CD4-positive, alpha-beta T cell treated with Interleukin-6 for 4 hours (primary cell): ENCODE results near the gene SPATS2.
"Not testable (repeated sequence)": the region's sequence is repeated elsewhere in the genome, so short reads cannot be mapped to it uniquely, and the experiment has no call there.

ENCODE experiments used
- DNase-seq: peaks from one replicate; pipeline ENCODE4 v3.0.0-alpha.2; 2020; ENCODE audit warnings: mixed read lengths

The SPATS2 gene

DNA sequence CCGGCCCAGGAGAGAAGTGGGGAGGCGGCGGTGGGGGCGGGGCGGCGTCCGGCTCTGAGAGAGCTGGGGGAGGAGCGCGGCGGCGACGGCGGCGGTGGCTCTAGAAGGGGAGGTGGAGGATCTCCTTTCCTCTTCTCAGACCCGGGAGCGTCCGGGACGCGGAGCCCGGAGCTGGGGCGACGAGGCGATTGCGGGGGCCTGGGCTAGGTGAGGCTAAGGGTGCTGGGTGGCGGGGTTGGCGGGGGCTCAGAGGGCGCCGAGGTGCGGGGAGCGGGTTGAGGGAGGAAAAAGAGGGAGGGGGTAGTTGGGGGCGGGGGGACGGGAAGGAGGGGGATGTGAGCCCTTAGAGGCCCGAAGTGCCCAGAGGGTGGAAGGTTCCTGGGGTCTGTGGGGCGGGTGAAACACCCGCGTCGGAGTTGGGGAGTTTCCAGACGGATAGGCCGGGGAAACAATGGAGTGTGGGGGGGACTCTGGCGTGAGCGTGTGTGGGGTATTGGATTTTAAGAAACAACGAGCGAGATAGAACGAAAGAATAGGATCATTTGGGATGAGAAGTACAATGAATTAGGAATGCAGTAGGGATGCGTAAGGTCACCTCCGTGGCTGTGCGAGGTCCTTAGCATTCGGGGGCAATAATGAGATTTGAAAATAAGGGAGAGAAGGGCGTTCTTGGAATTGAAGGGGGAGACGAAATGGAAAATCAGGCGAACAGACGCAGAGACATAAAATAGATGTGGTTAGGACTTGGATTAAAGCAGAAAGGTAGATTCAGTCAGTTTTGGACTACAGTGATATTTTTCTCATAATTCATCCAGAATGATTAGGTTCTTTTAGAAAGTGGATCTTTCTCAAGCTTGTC lies at the start of gene SPATS2:
TSS of gene SPATS2 (plus strand) at position 82 of the 859 bp plus-strand sequence. CDS start 93,551 bp downstream, outside the sequence.
- DNase-seq, result no peak

DNA sequence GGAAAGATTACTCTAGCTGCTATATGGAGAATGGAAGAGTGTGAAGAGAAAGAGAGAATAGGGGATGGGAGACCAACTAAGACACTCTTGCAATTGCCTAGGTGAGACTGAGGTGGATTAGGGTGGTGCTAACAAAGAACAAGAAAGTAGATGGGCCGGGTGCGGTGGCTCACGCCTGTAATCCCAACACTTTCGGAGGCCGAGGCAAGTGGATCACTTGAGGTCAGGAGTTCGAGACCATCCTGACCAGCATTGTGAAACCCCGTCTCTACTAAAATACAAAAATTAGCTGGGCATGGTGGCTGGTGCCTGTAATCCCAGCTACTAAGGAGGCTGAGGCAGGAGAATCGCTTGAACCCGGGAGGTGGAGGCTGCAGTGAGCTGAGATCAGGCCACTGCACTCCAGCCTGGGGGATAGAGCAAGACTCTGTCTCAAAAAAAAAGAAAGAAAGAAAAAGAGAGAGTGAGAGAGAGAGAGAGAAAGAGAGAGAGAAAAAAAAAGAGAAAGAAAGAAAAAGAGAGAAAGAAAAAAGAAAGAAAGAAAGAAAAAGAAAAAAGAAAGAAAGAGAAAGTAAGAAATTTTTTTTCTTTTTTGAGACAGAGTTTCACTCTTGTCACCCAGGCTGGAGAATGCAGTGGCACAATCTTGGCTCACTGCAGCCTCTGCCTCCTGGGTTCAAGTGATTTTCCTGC lies 46.7 kb upstream of the SPATS2 start:
- DNase-seq, result not testable (repeated sequence)

DNA sequence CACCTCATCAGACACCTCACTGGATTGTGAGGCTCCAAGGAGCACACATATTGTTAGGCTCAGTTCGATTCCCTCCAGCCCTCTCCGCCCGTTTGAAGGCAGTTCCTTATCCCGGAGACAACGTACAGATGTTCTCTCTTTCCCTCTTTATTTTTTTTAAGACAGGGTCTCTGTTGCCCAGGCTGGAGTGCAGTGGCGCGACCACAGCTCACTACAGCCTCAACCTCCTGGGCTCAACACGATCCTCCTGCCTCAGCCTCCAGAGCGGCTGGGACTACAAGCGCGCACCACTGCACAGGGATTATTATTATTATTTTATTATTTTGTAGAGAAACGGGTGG lies 44.9 kb upstream of the SPATS2 start:
- DNase-seq, result no peak

DNA sequence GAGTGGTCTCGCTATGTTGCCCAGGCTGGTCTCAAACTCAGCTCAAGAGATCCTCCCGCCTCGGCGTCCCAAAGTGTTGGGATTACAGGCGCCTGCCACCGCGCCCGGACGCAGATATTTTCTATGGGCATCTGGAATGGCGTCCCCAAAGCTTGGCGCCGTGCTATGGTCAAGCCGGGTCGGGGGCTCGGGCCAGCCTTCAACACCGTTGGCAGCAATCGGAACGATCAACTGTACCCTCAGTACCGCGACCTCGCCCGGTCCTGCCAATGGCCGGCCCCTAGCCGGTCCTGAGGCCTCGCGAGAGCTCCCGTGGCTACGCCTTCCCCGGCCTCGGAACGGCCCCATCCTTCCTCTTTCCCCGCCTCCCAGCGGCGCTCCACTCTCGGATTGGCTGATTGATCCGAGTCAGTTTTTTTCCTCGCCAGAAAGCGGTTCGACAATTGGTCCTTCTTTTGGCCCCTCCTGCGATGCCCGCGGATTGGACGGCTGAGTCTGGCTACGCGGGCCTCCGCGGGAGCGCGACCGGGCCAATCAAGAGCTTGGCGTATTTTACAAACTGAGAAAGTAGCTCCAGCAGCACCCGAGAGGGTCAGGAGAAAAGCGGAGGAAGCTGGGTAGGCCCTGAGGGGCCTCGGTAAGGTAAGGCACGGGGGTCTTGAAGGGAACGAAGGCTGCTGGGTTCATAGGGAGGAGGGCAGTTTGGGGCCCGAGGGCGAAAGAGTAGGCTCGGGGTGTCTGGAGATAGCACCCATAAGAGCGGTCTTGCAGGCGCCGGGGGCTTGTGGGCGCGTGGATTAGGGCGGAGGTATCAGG lies 44.3 kb upstream of the SPATS2 start, which contains the start of gene TROAP:
TSS of gene TROAP (plus strand) at position 548 of the 816 bp plus-strand sequence. CDS start 354 bp downstream, outside the sequence.
- DNase-seq, result peak; percentile 96

DNA sequence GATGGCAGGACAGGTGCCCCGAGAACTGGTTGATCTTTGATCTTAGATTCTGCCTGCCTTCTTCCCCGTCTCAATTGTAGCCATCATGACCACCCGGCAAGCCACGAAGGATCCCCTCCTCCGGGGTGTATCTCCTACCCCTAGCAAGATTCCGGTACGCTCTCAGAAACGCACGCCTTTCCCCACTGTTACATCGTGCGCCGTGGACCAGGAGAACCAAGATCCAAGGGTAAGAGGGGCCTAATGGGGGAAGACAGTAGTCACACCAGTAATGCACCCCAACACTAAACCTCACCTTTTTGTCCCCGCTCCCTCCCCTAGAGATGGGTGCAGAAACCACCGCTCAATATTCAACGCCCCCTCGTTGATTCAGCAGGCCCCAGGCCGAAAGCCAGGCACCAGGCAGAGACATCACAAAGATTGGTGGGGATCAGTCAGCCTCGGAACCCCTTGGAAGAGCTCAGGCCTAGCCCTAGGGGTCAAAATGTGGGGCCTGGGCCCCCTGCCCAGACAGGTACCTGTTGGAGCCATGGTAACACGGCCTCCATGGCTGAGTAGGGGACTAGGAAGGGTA lies 43.7 kb upstream of the SPATS2 start:
- DNase-seq, result no peak

DNA sequence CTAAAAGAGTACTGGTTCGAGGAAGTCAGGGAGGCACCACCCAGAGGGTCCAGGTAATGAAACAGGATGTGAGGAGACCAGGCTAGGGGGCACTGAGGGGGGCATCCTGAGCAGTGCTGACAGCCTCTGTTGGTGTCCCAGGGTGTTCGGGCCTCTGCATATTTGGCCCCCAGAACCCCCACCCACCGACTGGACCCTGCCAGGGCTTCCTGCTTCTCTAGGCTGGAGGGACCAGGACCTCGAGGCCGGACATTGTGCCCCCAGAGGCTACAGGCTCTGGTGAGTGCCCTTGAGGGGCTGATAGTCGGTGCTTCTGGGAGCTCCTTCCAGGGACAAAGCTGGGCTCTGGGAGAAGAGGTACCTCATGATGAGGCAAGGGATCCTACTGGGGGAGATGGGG lies 41.7 kb upstream of the SPATS2 start:
- DNase-seq, result no peak

DNA sequence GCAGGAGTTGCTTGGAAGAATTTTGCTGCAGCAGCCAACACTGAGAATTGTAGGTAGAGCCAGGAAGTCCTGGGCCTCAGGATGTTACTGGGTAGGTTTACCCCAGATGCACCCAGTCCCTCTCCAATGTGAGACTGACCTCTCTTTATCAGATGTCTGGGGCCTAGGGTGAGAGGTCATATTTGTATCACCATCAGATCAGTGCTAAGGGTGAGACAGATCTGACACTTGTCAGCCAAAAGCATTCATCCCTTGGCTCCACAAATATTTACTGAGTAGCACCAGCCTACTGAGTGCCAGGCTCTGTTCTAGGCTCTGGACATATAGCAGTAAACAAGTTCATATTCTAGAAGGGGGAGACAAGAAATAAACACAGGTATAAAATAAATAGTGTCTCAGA lies 39.9 kb upstream of the SPATS2 start:
- no peak for DNase-seq

DNA sequence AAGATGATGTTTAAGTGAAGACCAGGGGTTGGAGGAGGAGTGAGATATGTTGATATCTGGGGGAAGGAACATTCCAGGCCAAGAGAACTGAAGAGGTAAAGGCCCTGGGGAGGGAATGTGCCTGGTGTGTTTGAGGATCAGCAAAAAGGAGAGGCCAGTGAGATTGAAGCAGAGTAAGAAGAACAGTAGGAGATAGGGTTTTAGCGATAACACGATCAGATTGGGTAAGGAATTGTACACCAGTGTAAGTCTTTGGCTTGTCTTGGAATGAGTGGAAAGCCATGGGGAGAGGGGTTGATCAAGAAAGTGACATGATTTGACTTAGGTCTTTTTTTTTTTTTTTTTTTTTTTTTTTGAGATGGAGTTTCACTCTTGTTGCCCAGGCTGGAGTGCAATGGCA lies 39.4 kb upstream of the SPATS2 start:
- DNase-seq, result no peak

DNA sequence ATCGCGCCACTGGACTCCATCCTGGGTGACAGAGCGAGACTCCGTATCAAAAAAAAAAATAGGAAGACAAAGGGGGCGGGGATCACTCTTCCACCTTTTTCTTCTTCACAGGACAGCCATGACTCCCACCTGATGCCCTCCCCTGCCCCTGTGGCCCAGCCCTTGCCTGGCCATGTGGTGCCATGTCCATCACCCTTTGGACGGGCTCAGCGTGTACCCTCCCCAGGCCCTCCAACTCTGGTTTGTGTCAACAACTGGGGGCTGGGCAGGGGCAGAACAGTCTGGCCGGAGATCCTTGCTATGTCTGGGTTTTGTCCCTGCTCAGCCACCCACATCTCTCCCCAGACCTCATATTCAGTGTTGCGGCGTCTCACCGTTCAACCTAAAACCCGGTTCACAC lies 38.4 kb upstream of the SPATS2 start:
- no peak for DNase-seq

DNA sequence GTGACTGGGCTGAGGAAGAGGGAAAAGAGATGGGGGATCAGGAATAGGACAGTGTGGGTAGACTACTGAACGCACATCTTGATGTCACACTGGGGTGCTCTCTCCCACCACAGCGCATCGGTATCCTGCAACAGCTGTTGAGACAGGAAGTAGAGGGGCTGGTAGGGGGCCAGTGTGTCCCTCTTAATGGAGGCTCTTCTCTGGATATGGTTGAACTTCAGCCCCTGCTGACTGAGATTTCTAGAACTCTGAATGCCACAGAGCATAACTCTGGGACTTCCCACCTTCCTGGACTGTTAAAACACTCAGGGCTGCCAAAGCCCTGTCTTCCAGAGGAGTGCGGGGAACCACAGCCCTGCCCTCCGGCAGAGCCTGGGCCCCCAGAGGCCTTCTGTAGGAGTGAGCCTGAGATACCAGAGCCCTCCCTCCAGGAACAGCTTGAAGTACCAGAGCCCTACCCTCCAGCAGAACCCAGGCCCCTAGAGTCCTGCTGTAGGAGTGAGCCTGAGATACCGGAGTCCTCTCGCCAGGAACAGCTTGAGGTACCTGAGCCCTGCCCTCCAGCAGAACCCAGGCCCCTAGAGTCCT lies 37.1 kb upstream of the SPATS2 start:
- no peak for DNase-seq

DNA sequence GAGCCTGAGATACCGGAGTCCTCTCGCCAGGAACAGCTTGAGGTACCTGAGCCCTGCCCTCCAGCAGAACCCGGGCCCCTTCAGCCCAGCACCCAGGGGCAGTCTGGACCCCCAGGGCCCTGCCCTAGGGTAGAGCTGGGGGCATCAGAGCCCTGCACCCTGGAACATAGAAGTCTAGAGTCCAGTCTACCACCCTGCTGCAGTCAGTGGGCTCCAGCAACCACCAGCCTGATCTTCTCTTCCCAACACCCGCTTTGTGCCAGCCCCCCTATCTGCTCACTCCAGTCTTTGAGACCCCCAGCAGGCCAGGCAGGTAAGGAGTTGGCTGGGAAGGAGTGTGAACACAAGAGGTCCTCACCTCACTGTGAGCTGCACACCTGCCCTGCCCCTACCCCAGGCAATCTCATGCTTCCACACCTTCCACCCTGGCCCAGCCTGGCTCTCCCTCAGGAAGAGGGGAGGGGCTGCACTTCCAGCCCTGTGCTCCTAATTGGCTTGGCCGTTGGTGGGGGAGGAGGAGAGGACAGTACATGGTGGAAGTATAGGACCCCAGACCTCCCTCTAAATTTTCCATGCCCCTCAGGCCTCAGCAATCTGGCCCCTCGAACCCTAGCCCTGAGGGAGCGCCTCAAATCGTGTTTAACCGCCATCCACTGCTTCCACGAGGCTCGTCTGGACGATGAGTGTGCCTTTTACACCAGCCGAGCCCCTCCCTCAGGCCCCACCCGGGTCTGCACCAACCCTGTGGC lies 36.5 kb upstream of the SPATS2 start:
- no peak for DNase-seq

DNA sequence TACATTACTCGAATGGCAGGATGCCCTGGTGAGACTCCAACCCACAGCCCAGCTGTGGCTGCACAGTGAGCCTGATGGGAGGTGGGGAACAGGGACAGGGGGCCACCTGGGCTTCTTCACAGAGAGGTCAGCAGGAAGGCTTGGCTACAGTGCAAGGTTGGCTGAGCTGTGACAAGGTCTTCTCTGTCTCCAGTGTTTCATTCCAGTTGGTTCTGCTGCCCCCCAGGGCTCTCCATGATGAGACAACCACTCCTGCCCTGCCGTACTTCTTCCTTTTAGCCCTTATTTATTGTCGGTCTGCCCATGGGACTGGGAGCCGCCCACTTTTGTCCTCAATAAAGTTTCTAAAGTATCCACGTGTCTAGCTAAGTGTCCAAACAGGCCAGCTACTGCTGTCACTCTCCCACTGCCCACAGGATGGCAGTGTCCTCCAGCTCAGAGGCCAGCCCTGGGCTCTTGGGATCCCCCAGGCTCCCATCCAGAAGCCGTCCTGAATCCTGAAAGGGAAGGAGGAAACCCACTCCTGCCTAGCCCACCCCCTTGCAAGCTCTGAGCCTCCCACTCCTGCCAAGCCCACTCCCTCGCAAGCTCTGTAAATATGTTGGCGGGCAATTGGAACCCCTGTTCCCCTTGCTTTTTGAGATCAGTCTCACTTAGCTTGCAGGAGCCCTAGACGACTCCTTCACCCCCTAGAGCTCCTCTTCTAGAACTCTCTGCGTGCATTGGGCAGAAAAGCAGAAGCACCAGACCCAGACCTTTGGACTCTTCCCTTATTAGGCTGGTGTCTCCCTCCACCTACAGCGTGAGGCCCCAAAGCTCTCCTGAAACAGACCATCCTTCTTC lies 35.7 kb upstream of the SPATS2 start:
- no peak for DNase-seq

DNA sequence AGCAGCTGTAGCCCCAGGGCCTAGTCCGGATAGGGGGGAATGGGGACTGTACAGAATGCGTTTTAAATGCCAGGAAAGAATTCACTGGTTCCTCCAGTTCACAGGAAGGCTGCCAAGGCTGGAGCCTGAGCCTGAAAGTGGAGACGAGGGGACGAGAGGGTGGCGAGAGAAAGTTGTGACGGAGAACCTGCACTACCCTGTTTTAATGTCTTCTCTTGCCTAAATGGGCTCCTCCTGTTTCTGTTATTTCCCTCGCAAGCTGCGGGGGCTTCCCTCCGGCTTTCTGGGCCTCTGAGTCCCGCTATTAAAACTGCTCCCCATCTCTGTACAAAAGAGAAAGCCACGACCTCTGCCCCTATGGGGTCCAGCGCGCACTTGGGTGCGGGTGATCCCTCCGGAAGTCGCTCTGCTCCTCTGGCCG lies 34.8 kb upstream of the SPATS2 start:
- DNase-seq, result no peak

DNA sequence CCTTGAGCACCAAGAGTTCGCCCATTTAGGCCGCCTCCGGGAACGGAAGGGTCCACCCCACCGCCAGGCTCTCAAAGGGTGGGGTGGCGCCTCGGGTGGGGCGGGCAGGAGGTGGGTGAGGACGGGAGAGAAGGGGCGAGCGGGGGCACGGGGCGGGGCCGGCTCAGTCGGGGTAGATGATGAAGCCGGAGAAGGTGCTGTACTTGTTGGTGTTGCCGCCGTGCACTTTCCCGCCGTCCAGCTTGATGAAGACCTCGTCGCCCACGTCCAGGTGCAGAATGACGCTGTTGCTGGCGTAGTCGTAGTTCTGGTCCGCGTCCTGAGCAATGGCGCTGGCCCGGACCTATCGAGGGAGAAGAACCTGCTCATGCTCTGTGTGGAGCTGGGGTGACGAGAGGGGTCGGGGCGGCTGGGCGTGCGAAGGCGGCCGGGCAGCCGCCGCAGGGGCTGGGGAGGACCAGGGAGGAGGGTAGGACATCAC lies 34.3 kb upstream of the SPATS2 start:
- no peak for DNase-seq

DNA sequence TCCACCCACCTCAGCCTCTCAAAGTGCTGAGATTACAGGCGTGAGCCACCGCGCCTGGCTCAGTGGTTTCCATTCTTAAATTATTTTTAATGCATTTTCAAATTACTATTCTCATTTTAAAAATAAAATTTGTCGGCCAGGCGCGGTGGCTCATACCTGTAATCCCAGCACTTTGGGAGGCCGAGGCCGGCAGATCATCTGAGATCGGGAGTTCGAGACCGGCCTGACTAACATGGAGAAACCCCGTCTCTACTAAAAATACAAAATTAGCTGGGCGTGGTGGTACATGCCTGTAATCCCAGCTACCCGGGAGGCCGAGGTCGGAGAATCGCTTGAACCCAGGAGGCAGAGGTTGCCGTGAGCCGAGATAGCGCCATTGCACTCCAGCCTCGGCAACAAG lies 33.5 kb upstream of the SPATS2 start:
- DNase-seq, result not testable (repeated sequence)

DNA sequence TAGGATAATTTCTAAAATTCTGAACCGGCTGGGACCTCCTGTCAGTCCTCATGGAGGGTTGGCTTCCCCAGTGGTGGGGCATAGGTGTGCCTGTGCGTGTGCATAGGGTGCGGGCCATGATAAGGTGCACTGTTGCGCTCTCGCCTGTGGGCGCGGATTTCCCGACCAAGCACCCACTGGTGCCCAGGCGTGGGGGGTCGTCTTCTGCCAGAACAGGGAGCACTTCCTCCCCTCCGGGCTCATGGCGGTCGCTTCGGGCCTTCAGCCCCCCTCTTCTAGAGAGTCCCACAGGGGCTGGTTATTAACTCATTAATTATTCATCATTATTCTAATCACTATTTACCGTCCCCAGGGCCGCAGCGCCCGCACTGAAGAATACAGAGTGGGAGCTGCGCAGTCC lies 33.0 kb upstream of the SPATS2 start:
- DNase-seq, result no peak

DNA sequence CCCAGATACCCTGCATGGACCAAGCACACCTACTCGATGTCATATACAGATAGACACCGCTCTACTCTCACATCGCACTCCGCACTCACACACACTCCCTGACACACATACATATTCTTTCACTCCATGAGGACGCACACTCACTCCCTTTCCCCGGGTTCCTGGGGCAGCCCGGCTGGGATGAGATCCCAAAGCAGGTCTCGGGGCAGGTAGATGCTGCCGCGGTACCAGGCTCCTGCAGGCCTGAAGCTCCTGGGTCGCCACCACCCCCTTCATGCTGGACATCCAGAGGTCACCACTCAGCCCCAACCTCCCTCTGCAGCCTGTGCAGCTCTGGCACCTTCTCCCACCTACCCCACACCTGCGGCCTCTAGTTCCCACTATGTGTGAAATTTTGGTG lies 32.6 kb upstream of the SPATS2 start:
- no peak for DNase-seq

DNA sequence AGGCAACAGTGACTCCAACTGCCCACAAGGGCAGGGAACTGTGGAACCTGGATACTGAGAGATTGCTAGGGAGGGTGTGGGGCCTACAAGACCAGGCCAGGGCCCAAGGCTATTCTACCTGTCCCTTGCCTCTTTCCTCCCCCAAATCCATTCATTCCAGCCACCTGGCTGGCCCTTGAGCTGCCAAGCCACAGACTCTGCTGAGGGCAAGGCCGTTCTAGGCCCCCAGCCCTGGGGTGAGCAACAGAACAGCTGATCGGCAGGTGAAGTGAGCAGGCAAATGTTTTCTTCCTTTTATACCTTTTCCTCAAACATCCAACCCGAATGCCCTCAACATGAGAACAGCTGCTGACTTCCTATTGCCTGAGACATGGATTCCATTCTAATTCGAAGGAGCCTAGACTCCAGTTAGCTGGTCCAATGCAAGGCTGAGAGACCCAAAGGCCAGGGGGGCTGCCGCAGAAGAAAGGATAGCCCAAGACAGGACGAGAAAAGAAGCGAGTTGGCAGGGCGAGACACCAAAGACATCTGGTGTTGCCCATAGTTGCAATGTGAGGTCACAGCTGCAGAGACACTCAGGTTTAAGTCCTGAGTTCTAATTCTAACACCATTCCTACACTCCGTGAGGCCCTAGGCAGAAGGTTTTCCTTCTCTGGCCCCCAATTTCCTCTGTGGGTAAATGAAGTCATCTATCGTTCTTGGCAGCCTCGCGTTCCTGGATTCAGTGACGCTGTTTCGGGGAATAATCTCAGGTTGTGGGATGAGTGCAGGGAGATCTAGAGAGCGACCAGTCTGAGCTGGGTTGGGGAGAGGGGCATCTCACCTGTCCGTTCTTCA lies 31.9 kb upstream of the SPATS2 start:
- no peak for DNase-seq

DNA sequence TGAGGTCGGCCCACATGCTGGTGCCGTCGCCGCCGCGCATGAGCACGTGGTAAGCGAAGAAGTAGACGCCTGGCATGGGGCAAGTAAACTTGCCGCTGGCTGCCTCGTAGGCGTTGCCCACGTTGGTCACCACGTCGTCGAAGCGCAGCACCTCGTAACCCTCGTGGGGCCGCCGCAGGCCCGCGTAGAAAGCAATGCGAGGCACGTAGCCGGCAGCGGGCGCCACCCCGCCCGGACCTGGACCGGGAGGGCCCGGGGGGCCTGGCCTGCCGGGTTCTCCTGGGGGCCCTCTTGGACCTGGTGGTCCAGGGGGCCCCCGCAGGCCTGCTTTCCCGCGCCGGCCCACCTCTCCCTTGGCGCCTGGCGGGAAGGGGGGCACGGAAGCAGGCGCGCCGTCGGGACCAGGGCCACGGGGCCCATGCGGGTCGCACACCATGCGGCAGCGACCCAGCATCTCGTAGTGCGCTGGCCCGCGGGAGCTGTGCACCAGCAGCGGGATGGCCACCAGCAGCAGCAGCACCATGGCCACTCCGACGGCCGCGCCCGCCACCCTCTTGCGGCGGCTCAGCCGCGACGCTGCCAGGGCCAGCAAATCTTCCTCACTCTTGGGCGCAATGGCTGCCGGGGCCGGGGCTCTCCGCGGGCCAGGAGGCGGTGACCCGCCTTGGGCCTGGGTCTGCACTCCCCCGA lies 31.2 kb upstream of the SPATS2 start:
- no peak for DNase-seq
